SK-N-SH (cell line): ENCODE results near the gene SPTAN1. TPM values are rescaled to one million over a fixed set of nuclear protein-coding genes. Genes with fewer than 3 reads are reported as not detected.

ENCODE experiments used
- CTCF ChIA-PET: fragments of 300-600, 350-600 bp; formaldehyde crosslinking; extraction: SDS; loops from one replicate; lab custom pipeline; 2021; lab: Yijun Ruan, JAX
- POLR2A ChIA-PET: fragments of 350-600 bp; sonication (Branson Sonifier 250); formaldehyde crosslinking; extraction: SDS; loops from one replicate; lab custom pipeline; 2020; ENCODE audit warnings: antibody characterized with exemption, inconsistent platforms; lab: Yijun Ruan, JAX
- DNase-seq: peaks from one replicate; pipeline ENCODE4 v3.0.0; 2012
- H2AFZ ChIP-seq: fragments of 200-600 bp; sonication (generic); 2 replicates; pipeline ENCODE4 v1.8.1; 2016; ENCODE audit warnings: antibody characterized with exemption, mild to moderate bottlenecking, low read depth
- H3F3A ChIP-seq: fragments of 200-600 bp; sonication (generic); replicated peaks from 2 replicates; pipeline ENCODE3; 2016; ENCODE audit warnings: antibody characterized with exemption, mild to moderate bottlenecking; ENCODE audit not compliant: insufficient read depth
- H3K27ac ChIP-seq, 2 experiments: fragments of 200-500 bp in 1 of 2; fragments of 200-600 bp in 1 of 2; sonication (Bioruptor generic) in 1 of 2; sonication (generic), shearing (Covaris generic) in 1 of 2; 2 replicates each; pipeline versions ENCODE4 v1.5.1 to v1.6.1; 2014 to 2016; ENCODE audit warnings: low read depth in 2 of 2, inconsistent platforms in 1 of 2, low read length in 1 of 2, mild to moderate bottlenecking in 1 of 2, mixed read lengths in 1 of 2
- H3K27me3 ChIP-seq: fragments of 200-600 bp; sonication (generic), shearing (Covaris generic); 2 replicates; pipeline ENCODE4 v1.6.1; 2016; ENCODE audit warnings: mixed run types; ENCODE audit not compliant: insufficient read depth
- H3K36me3 ChIP-seq, 2 experiments: fragments of 200-500 bp in 1 of 2; fragments of 200-600 bp in 1 of 2; sonication (Bioruptor generic) in 1 of 2; sonication (generic) in 1 of 2; replicated peaks in 1 of 2; 2 replicates each; pipeline versions ENCODE3 to v1.5.1; 2014 to 2016; ENCODE audit warnings: low read length in 1 of 2, mild to moderate bottlenecking in 1 of 2; ENCODE audit not compliant: insufficient read depth in 2 of 2, control insufficient read depth in 1 of 2
- H3K4me1 ChIP-seq, 2 experiments: fragments of 200-500 bp in 1 of 2; fragments of 200-600 bp in 1 of 2; sonication (Bioruptor generic) in 1 of 2; sonication (generic), shearing (Covaris generic) in 1 of 2; 2 replicates each; pipeline versions ENCODE4 v1.5.1 to v1.6.1; 2014 to 2016; ENCODE audit warnings: low read depth in 1 of 2, low read length in 1 of 2, mixed run types in 1 of 2; ENCODE audit not compliant: insufficient read depth in 2 of 2, control insufficient read depth in 1 of 2
- H3K4me2 ChIP-seq: fragments of 200-600 bp; sonication (generic), shearing (Covaris generic); 2 replicates; pipeline ENCODE4 v1.6.1; 2017; ENCODE audit warnings: mixed run types
- H3K4me3 ChIP-seq, 2 experiments: fragments of 200-500 bp in 1 of 2; fragments of 200-600 bp in 1 of 2; sonication (Bioruptor generic) in 1 of 2; sonication (generic), shearing (Covaris generic) in 1 of 2; 2 replicates each; pipeline versions ENCODE4 v1.5.1 to v1.8.1; 2014 to 2016; ENCODE audit warnings: low read depth in 2 of 2, inconsistent platforms in 1 of 2, low read length in 1 of 2, mild to moderate bottlenecking in 1 of 2, mixed read lengths in 1 of 2, moderate library complexity in 1 of 2
- H3K79me2 ChIP-seq: fragments of 200-600 bp; sonication (generic); 2 replicates; pipeline ENCODE4 v1.8.1; 2017; ENCODE audit warnings: mild to moderate bottlenecking; ENCODE audit not compliant: insufficient read depth
- H3K9ac ChIP-seq: fragments of 200-600 bp; sonication (generic); 2 replicates; pipeline ENCODE4 v1.6.1; 2017; ENCODE audit warnings: mixed run types
- H3K9me2 ChIP-seq: fragments of 200-600 bp; sonication (generic); 2 replicates; pipeline ENCODE4 v1.6.1; 2017; ENCODE audit warnings: mixed run types
- H3K9me3 ChIP-seq: fragments of 200-600 bp; sonication (generic); 2 replicates; pipeline ENCODE4 v1.6.1; 2017; ENCODE audit warnings: mixed run types, mild to moderate bottlenecking, moderate library complexity
- H4K20me1 ChIP-seq: fragments of 200-600 bp; sonication (generic); 2 replicates; pipeline ENCODE4 v1.6.1; 2017; ENCODE audit warnings: mild to moderate bottlenecking, mixed run types; ENCODE audit not compliant: insufficient read depth
- CHD2 ChIP-seq: fragments of 150-350 bp; IDR thresholded peaks from 2 replicates; pipeline ENCODE4 v1.6.1; 2018; ENCODE audit warnings: low read length; ENCODE audit not compliant: partially characterized antibody
- ELF1 ChIP-seq: IDR thresholded peaks from 2 replicates; pipeline ENCODE4 v1.4.0; 2012
- EZH2phosphoT487 ChIP-seq: fragments of 200-600 bp; sonication (generic); IDR thresholded peaks from 2 replicates; pipeline ENCODE4 v1.6.1; 2017; ENCODE audit warnings: low read depth, mixed run types, mild to moderate bottlenecking, antibody characterized with exemption, moderate library complexity, borderline replicate concordance
- FOSL2 ChIP-seq: IDR thresholded peaks from 2 replicates; pipeline ENCODE4 v1.4.0; 2012; ENCODE audit warnings: low read depth, mild to moderate bottlenecking, moderate library complexity, borderline replicate concordance
- GABPA ChIP-seq: IDR thresholded peaks from 2 replicates; pipeline ENCODE4 v1.4.0; 2012; ENCODE audit warnings: low read depth, mild to moderate bottlenecking
- GATA2 ChIP-seq: sonication (generic); formaldehyde crosslinking; IDR thresholded peaks from 2 replicates; pipeline ENCODE4 v1.5.0; 2020; ENCODE audit warnings: mild to moderate bottlenecking, missing genetic modification reagents
- IRF3 ChIP-seq: fragments of 150-350 bp; IDR thresholded peaks from 2 replicates; pipeline ENCODE4 v1.6.1; 2016; ENCODE audit warnings: mild to moderate bottlenecking, low read depth, low read length
- MAX ChIP-seq: IDR thresholded peaks from 2 replicates; pipeline ENCODE4 v1.4.0; 2012; ENCODE audit warnings: low read depth
- MXI1 ChIP-seq: IDR thresholded peaks from 2 replicates; pipeline ENCODE4 v1.6.1; 2012; ENCODE audit warnings: mild to moderate bottlenecking, low read depth, low read length, improper control_type of control experiment
- NFIC ChIP-seq: IDR thresholded peaks from 2 replicates; pipeline ENCODE4 v1.4.0; 2012; ENCODE audit warnings: borderline replicate concordance
- NRF1 ChIP-seq: IDR thresholded peaks from 2 replicates; pipeline ENCODE4 v1.6.1; 2012; ENCODE audit warnings: low read depth, mild to moderate bottlenecking, low read length
- PBX3 ChIP-seq: IDR thresholded peaks from 2 replicates; pipeline ENCODE4; 2012
- RAD21 ChIP-seq: IDR thresholded peaks from 2 replicates; pipeline ENCODE4 v1.6.1; 2012; ENCODE audit warnings: mild to moderate bottlenecking, low read length
- RCOR1 ChIP-seq: fragments of 150-350 bp; IDR thresholded peaks from 2 replicates; pipeline ENCODE4 v1.6.1; 2017; ENCODE audit warnings: antibody characterized with exemption, low read length
- REST ChIP-seq: IDR thresholded peaks from 2 replicates; pipeline ENCODE4 v1.6.1; 2012; ENCODE audit warnings: mild to moderate bottlenecking, low read depth, low read length, moderate library complexity
- RFX5 ChIP-seq: IDR thresholded peaks from 2 replicates; pipeline ENCODE4 v1.6.1; 2012; ENCODE audit warnings: mild to moderate bottlenecking, improper control_type of control experiment, low read length
- SIN3A ChIP-seq: IDR thresholded peaks from 2 replicates; pipeline ENCODE4 v1.6.1; 2012; ENCODE audit warnings: low read depth, mild to moderate bottlenecking, low read length, moderate library complexity, borderline replicate concordance
- TAF1 ChIP-seq: IDR thresholded peaks from 2 replicates; pipeline ENCODE4 v1.6.1; 2012; ENCODE audit warnings: low read depth, mild to moderate bottlenecking, low read length, moderate library complexity, borderline replicate concordance
- TCF12 ChIP-seq: IDR thresholded peaks from 2 replicates; pipeline ENCODE4 v1.4.0; 2012
- TEAD4 ChIP-seq: IDR thresholded peaks from 2 replicates; pipeline ENCODE4 v1.4.0; 2012; ENCODE audit warnings: mild to moderate bottlenecking, borderline replicate concordance; ENCODE audit not compliant: insufficient read depth
- USF1 ChIP-seq: IDR thresholded peaks from 2 replicates; pipeline ENCODE4 v1.4.0; 2012; ENCODE audit warnings: low read depth, borderline replicate concordance
- YY1 ChIP-seq: IDR thresholded peaks from 2 replicates; pipeline ENCODE4 v1.4.0; 2012; ENCODE audit warnings: low read depth, mild to moderate bottlenecking
- WGBS: methylation state at CpG from one replicate; pipeline ENCODE4 v1.1.6; 2017; ENCODE audit warnings: low lambda C conversion rate; 5-methylcytosine and 5-hydroxymethylcytosine counted together
- polyA plus RNA-seq, 3 experiments: library from polyadenylated mRNA; depleted of rRNA; stranded (reverse); fragments of >200 nt; gene quantifications; 2 replicates each; pipeline ENCODE4 v1.2.3, GENCODE V29; 2012

The SPTAN1 gene
- polyA plus RNA-seq, 1 of the 3 experiments (the other 2 are of a cell fraction): 177 TPM

- Histone ChIP-seq H3K9ac (no peak overlapping the region), H3K9me3 (no peaks in the 10 kb centered on the region), H4K20me1 (no peaks in the 10 kb centered on the region), H3K79me2 (no peaks in the 10 kb centered on the region), H3F3A (peaks cover 12% of the 10 kb centered on the region), H3K4me3 (no peak overlapping the region), H3K4me1 (no peaks in the 10 kb centered on the region), H3K36me3 (peaks cover 61 to 76% of the 10 kb centered on the region in 2 experiments), H3K27me3 (no peaks in the 10 kb centered on the region), H3K27ac (no peak overlapping the region), H3K9me2 (no peaks in the 10 kb centered on the region), H3K4me2 (no peak overlapping the region)
- no peak for DNase-seq
- CTCF ChIA-PET: no interaction called here
- 94% methylated on average over 3 of the region's 8 CpGs for WGBS
- TF ChIP-seq EZH2phosphoT487 (no peak), MXI1 (no peak), NFIC (no peak), SIN3A (no peak)
- TF ChIP-seq, all 33 proteins: peak for 0
- POLR2A ChIA-PET: no interaction called here
- no peak overlapping the region for H2AFZ ChIP-seq
Measured at GRCh38 chr9:128617943-128618342, 65.6 kb downstream of the SPTAN1 start.

GRCh38 chr9:128619127-128619526, 66.7 kb downstream of the SPTAN1 start:
- no peak overlapping the region for H3K4me3 ChIP-seq
- POLR2A ChIA-PET: no interaction called here
- no peak overlapping the region for H3K27ac ChIP-seq
- peaks cover 61 to 70% of the 10 kb centered on the region in 2 experiments for H3K36me3 ChIP-seq
- peaks cover 12% of the 10 kb centered on the region for H3F3A ChIP-seq
- no peaks in the 10 kb centered on the region for H4K20me1 ChIP-seq
- no peaks in the 10 kb centered on the region for H3K79me2 ChIP-seq
- DNase-seq: no peak
- H2AFZ ChIP-seq: no peak overlapping the region
- TF ChIP-seq MAX (no peak), TCF12 (no peak), GATA2 (CRISPR knock-in tag) (no peak), YY1 (no peak), RCOR1 (no peak), ELF1 (no peak), GABPA (no peak), PBX3 (no peak), IRF3 (no peak), RFX5 (no peak), RAD21 (no peak), TAF1 (no peak), REST (no peak), FOSL2 (no peak), CHD2 (no peak), NRF1 (no peak), USF1 (no peak), TEAD4 (no peak)
- TF ChIP-seq, all 33 proteins: peak for 0
- Histone ChIP-seq H3K9me3 (no peaks in the 10 kb centered on the region), H3K27me3 (no peaks in the 10 kb centered on the region), H3K9ac (no peak overlapping the region), H3K4me2 (no peak overlapping the region), H3K4me1 (no peaks in the 10 kb centered on the region), H3K9me2 (no peaks in the 10 kb centered on the region)
- WGBS: 96% methylated on average over 6 of the region's 6 CpGs
- CTCF ChIA-PET: no interaction called here
